ENCODE results near the gene SLC25A28. TPM values are rescaled to one million over a fixed set of nuclear protein-coding genes. Genes with fewer than 3 reads are reported as not detected.
A peak's percentile ranks its signal among the peaks of the same experiment; 100 is the strongest.

SLC25A28 gene
- total RNA-seq, 1 donor from 2014 or later: 50.1 TPM

GRCh38 chr10:99621454-99622251 is 1.4 kb upstream of the SLC25A28 start:
- peak in 1 of 2 donors; percentile 26 for ATAC-seq
- intact Hi-C loops (cut with DNase I): no loop called here
- no peaks in the 10 kb centered on the region for H3K27me3 ChIP-seq (ENCODE audit: low read depth)
- peaks cover 35% of the 10 kb centered on the region for H3K4me1 ChIP-seq
- no peaks in the 10 kb centered on the region for H3K9me3 ChIP-seq
- H3K27ac ChIP-seq: peak overlapping the region; percentile 96
- no peak for TF ChIP-seq CTCF (IDR thresholded peaks at IDR 0.05)
- H3K4me3 ChIP-seq: peak overlapping the region; percentile 93
- no peak for DNase-seq
- H3K36me3 ChIP-seq: no peaks in the 10 kb centered on the region

GRCh38 chr10:99620711-99621453 is 643 bp upstream of the SLC25A28 start:
- peak; percentile 18 for TF ChIP-seq CTCF (IDR thresholded peaks at IDR 0.05)
- H3K4me3 ChIP-seq: peak overlapping the region; percentile 93
- ATAC-seq: peak; percentile 95 to 96
- H3K4me1 ChIP-seq: peaks cover 43% of the 10 kb centered on the region
- H3K27me3 ChIP-seq (ENCODE audit: low read depth): no peaks in the 10 kb centered on the region
- intact Hi-C loops (cut with DNase I): no loop called here
- no peaks in the 10 kb centered on the region for H3K9me3 ChIP-seq
- H3K36me3 ChIP-seq: no peaks in the 10 kb centered on the region
- H3K27ac ChIP-seq: peak overlapping the region; percentile 96
- peak; percentile 95 for DNase-seq

- ATAC-seq (no peak), DNase-seq (no peak)
- no peak for TF ChIP-seq CTCF (IDR thresholded peaks at IDR 0.05)
- intact Hi-C loops (cut with DNase I): no loop called here
- Histone ChIP-seq H3K36me3 (peaks cover 11% of the 10 kb centered on the region), H3K4me1 (peaks cover 45% of the 10 kb centered on the region), H3K4me3 (peak overlapping the region; percentile 93), H3K27ac (peak overlapping the region; percentile 96), H3K9me3 (no peaks in the 10 kb centered on the region), H3K27me3 (ENCODE audit: low read depth) (no peaks in the 10 kb centered on the region)
Measured at GRCh38 chr10:99619090-99619800, 994 bp downstream of the SLC25A28 start.

- ATAC-seq (no peak), DNase-seq (no peak)
- H3K36me3 ChIP-seq: peaks cover 24% of the 10 kb centered on the region
- H3K27ac ChIP-seq: no peak overlapping the region
- H3K4me3 ChIP-seq: peak overlapping the region; percentile 93
- peaks cover 45% of the 10 kb centered on the region for H3K4me1 ChIP-seq
- intact Hi-C loops (cut with DNase I): no loop called here
- TF ChIP-seq CTCF (IDR thresholded peaks at IDR 0.05): no peak
- no peaks in the 10 kb centered on the region for H3K27me3 ChIP-seq (ENCODE audit: low read depth)
- no peaks in the 10 kb centered on the region for H3K9me3 ChIP-seq
Measured at GRCh38 chr10:99617696-99618095, 2.5 kb downstream of the SLC25A28 start.

- intact Hi-C loops (cut with DNase I): no loop called here
- H3K4me3 ChIP-seq: no peak overlapping the region
- no peak overlapping the region for H3K27ac ChIP-seq
- no peaks in the 10 kb centered on the region for H3K9me3 ChIP-seq
- no peak for TF ChIP-seq CTCF (IDR thresholded peaks at IDR 0.05)
- no peaks in the 10 kb centered on the region for H3K27me3 ChIP-seq (ENCODE audit: low read depth)
- peaks cover 38% of the 10 kb centered on the region for H3K4me1 ChIP-seq
- DNase-seq (no peak), ATAC-seq (no peak)
- H3K36me3 ChIP-seq: peaks cover 34% of the 10 kb centered on the region
Measured at GRCh38 chr10:99615426-99615825, 4.8 kb downstream of the SLC25A28 start.
